ENCODE results near the gene MRM3.
"Not testable (repeated sequence)": the region's sequence is repeated elsewhere in the genome, so short reads cannot be mapped to it uniquely, and the experiment has no call there.

The MRM3 gene

DNA sequence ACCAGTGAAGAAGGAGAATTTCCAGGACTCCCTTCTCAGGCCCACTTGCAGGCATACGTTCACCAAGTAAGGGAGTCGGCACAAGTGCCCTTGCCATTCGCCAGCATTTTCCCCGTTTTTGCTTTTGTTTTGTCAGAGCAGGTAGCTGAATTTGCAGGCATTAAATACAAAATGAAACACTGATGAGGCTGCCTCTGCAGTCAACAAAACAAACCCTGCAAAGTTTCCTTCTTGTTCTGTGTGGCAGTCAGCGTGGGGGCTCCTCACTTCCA lies 7.9 kb upstream of the MRM3 start:
- H3K36me3 ChIP-seq (ENCODE audit: insufficient read depth, low read length): peaks cover 44% of the 10 kb centered on the region

DNA sequence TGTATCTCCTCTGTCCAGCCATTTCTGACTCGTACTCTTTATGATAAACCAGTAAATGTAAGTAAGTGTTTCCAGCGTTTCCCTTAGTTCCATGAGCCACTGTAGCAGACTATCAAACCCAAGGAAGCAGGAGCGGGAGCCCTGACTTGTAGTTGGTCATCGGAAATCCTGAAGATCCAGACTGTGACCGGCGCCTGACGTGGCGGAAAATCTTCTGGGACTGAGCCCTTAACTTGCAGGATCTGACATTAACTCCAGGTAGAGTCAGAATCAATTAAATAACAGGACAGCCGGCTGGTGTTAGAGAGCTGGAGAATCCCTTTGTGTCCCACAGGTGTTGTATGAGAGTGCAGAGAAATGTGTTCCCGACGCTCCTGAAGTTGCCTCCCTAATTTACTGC lies 4.1 kb upstream of the MRM3 start:
- no peak overlapping the region for H3K9ac ChIP-seq (ENCODE audit: low read depth, low read length)
- no peaks in the 10 kb centered on the region for H3K4me1 ChIP-seq (ENCODE audit: insufficient read depth, low read length)
- H3K36me3 ChIP-seq (ENCODE audit: insufficient read depth, low read length): peaks cover 39% of the 10 kb centered on the region
- H3K9me3 ChIP-seq (ENCODE audit: control insufficient read depth, insufficient read depth, low read length): no peaks in the 10 kb centered on the region

More for the DNA sequence above, 7.9 kb upstream of the MRM3 start:
- H3K9me3 ChIP-seq (ENCODE audit: control insufficient read depth, insufficient read depth, low read length): no peaks in the 10 kb centered on the region
- no peak overlapping the region for H3K9ac ChIP-seq (ENCODE audit: low read depth, low read length)
- no peaks in the 10 kb centered on the region for H3K4me1 ChIP-seq (ENCODE audit: insufficient read depth, low read length)

DNA sequence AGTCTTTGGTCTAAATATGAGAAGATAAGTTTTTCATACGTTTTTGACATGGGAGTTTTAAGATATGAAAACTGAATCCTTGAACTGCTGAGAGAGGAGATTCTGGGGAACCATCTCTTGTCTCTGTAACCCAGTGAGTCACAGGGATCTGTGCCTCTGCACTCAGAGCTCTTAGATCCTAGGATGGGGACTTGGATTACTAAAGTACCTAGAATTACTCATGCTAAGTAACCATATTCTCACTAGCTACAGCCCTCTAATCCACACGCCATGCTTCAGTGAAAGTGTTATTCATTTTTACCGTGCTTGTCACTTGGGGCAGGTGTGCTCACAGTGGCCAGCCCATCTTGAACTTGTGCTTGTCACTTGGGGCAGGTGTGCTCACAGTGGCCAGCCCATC lies 2.0 kb downstream of the MRM3 start:
- Histone ChIP-seq H3K9me3 (ENCODE audit: control insufficient read depth, insufficient read depth, low read length) (no peaks in the 10 kb centered on the region), H3K4me1 (ENCODE audit: insufficient read depth, low read length) (peaks cover under 1% of the 10 kb centered on the region; the same call in 1 of the 2 replicates), H3K9ac (ENCODE audit: low read depth, low read length) (no peak overlapping the region), H3K36me3 (ENCODE audit: insufficient read depth, low read length) (peaks cover 19% of the 10 kb centered on the region; the same call in 1 of the 2 replicates)

DNA sequence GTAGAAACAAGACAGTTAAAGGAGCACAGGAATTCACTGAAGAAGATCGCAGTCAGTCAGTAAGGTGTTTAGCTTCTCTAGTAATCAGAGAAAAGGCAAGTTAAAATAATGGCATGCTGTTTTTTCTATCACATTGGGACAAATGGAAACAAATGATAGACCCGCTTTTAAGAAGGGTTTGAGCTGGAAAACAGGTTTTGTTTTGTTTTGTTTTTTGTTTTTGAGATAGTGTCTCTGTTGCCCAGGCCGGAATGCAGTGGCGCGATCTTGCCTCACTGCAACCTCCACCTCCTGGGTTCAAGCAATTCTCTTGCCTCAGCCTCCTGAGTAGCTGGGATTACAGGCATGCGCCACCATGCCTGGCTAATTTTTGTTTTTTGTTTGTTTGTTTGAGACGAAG lies 3.7 kb downstream of the MRM3 start:
- not testable (repeated sequence) for H3K9ac ChIP-seq (ENCODE audit: low read depth, low read length); H3K9me3 ChIP-seq (ENCODE audit: control insufficient read depth, insufficient read depth, low read length); H3K4me1 ChIP-seq (ENCODE audit: insufficient read depth, low read length)
- peaks cover 23% of the 10 kb centered on the region; the same call in 1 of the 2 replicates for H3K36me3 ChIP-seq (ENCODE audit: insufficient read depth, low read length)

DNA sequence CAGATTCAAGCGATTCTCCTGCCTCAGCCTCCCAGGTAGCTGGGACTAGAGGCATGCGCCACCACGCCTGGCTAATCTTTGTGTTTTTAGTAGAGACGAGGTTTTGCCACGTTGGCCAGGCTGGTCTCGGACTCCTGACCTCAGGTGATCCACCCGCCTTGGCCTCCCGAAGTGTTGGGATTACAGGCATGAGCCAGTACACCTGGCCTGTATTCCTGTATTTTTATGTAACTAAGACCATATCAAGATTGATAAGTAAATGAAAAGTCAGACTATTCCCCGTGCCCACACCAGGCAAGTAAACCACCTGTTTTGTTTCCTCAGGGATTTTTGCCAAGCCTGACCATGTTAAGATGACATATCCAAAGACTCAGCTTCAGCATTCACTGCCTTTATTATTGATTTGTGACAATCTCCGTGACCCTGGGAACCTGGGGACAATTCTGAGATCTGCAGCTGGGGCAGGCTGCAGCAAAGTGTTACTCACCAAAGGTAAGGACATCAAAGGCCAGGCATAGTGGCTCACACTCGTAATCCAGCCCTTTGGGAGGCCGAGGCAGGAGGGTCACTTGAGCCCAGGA lies 5.6 kb downstream of the MRM3 start:
- Histone ChIP-seq H3K4me1 (ENCODE audit: insufficient read depth, low read length) (peaks cover 5% of the 10 kb centered on the region; the same call in 1 of the 2 replicates), H3K9ac (ENCODE audit: low read depth, low read length) (no peak overlapping the region), H3K9me3 (ENCODE audit: control insufficient read depth, insufficient read depth, low read length) (no peaks in the 10 kb centered on the region), H3K36me3 (ENCODE audit: insufficient read depth, low read length) (peaks cover 23% of the 10 kb centered on the region; the same call in 1 of the 2 replicates)

DNA sequence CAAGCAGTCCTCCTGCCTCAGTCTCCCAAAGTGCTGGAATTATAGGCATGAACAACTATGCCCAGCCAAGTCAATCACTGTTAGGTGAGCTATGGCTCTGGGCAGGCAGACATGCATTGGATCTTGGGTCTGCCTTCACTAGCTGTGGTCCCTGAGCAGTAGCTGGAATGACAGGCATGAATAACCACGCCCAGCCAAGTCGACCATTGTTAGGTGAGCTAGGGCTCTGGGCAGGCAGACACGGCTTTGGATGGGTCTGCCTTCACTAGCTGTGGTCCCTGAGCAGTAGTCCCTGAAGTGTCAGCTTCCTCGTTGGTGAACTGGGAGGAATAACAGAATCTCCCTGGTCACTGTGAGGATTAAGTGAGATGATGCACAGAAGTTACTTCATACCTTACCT lies 6.4 kb downstream of the MRM3 start:
- Histone ChIP-seq H3K36me3 (ENCODE audit: insufficient read depth, low read length) (peaks cover 23% of the 10 kb centered on the region; the same call in 1 of the 2 replicates), H3K4me1 (ENCODE audit: insufficient read depth, low read length) (peaks cover 5% of the 10 kb centered on the region; the same call in 1 of the 2 replicates), H3K9ac (ENCODE audit: low read depth, low read length) (no peak overlapping the region), H3K9me3 (ENCODE audit: control insufficient read depth, insufficient read depth, low read length) (no peaks in the 10 kb centered on the region)

DNA sequence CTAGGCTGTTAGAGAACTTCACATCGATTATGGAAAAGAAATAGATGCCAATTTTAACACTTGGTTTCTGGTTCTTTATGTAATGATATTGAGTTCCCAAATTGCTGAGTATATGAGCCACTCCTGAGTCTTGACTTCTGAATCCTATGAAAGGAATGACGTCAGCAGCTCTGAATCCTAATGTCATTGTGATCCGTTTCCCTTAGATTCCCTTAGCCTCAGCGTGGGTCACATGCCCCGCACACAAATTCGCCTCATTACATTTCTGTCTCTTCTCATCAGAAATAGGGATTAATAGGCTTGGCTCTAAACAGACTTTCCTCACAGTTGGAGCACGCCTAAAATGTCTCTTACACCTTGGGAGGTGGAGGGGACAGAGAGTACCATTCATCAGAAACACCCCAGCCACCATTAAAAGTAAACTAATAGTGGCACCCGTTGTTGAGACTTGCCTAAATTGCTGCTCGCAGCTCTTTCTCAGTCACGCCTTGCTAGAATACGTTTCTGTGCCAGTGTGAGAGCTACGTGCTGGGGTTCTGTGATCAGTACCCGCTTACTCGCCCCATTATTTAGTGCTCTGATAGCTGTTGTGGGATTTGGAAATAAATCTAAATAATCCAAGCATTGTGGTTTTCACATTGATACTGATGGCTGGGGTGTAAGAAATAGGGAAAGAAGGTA lies 7.1 kb downstream of the MRM3 start:
- Histone ChIP-seq H3K4me1 (ENCODE audit: insufficient read depth, low read length) (peaks cover 5% of the 10 kb centered on the region; the same call in 1 of the 2 replicates), H3K36me3 (ENCODE audit: insufficient read depth, low read length) (peaks cover 19% of the 10 kb centered on the region; the same call in 1 of the 2 replicates), H3K9me3 (ENCODE audit: control insufficient read depth, insufficient read depth, low read length) (no peaks in the 10 kb centered on the region), H3K9ac (ENCODE audit: low read depth, low read length) (no peak overlapping the region)

DNA sequence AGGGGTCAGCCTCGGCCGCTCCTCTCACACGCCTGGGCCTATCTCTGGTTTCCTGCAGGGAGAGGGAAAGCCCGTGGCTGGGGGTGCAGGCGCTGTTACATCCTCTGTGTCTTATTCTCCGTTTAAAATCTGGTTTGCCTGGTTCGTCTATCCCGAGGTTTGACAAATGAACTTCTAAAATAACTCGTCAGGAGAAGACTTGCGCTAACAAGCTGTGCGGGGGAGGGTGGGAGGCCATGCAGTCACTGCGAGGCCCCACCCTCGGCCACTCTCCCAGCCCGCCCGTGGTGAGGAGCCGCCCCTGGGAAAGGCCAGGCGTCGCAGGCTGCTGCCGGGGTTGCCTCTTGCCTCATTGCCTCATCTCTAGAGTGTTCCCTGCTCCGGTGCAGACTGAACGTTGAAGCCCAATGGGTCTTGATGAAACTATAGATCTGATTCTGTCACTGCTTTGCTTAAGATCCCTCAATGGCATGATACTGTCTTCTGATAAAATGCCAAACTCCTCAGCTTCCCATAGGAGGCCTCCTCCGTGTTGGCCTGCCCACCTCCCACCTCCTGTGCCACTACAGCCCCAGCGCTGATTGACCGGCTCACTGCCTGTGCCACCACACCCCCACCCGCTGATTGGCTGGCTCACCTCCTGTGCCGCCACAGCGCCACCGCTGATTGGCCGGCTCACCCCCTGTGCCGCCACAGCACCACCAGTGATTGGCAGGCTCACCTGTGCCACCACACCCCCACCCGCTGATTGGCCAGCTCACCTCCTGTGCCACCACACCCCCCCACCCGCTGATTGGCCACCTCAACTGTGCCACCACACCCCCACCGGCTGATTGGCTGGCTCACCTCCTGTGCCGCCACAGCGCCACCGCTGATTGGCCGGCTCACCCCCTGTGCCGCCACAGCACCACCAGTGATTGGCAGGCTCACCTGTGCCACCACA lies 8.0 kb downstream of the MRM3 start:
- H3K9me3 ChIP-seq (ENCODE audit: control insufficient read depth, insufficient read depth, low read length): not testable (repeated sequence)
- Histone ChIP-seq H3K4me1 (ENCODE audit: insufficient read depth, low read length) (peaks cover 11% of the 10 kb centered on the region; the same call in 1 of the 2 replicates), H3K9ac (ENCODE audit: low read depth, low read length) (peak overlapping the region; percentile 24; the same call in 1 of the 2 replicates), H3K36me3 (ENCODE audit: insufficient read depth, low read length) (peaks cover 19% of the 10 kb centered on the region; the same call in 1 of the 2 replicates)

DNA sequence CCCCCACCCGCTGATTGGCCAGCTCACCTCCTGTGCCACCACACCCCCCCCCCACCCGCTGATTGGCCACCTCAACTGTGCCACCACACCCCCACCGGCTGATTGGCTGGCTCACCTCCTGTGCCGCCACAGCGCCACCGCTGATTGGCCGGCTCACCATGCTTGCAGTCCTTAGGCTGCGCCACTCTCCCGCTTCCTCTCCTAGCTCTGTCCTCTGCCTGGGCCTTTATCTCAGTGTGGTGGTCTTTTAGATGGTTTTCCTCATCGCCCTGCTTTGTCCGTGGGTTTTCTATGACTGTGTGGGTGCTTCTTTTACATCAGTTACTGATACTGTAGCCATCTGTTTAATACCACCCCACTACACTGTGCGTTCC lies 8.7 kb downstream of the MRM3 start:
- Histone ChIP-seq H3K4me1 (ENCODE audit: insufficient read depth, low read length) (peaks cover 15% of the 10 kb centered on the region; the same call in 1 of the 2 replicates), H3K36me3 (ENCODE audit: insufficient read depth, low read length) (peaks cover 15% of the 10 kb centered on the region; the same call in 1 of the 2 replicates), H3K9ac (ENCODE audit: low read depth, low read length) (peak overlapping the region; percentile 36; the same call in 1 of the 2 replicates)
- not testable (repeated sequence) for H3K9me3 ChIP-seq (ENCODE audit: control insufficient read depth, insufficient read depth, low read length)

DNA sequence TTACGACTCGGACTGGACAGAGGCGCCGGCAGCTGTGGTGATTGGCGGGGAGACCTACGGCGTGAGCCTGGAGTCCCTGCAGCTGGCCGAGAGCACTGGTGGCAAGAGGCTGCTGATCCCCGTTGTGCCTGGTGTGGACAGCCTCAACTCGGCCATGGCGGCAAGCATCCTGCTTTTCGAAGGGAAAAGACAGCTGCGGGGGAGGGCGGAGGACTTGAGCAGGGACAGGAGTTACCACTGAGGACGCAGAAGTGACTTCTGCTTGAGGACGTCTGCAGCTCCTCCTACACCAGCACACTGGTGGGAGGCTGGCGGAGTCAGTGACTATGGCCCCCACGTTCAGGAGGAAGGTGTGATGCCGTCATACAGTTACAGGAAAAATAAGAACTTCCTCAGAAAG lies 9.7 kb downstream of the MRM3 start:
- Histone ChIP-seq H3K9me3 (ENCODE audit: control insufficient read depth, insufficient read depth, low read length) (no peaks in the 10 kb centered on the region), H3K4me1 (ENCODE audit: insufficient read depth, low read length) (peaks cover 15% of the 10 kb centered on the region; the same call in 1 of the 2 replicates), H3K36me3 (ENCODE audit: insufficient read depth, low read length) (peaks cover 15% of the 10 kb centered on the region; the same call in 1 of the 2 replicates), H3K9ac (ENCODE audit: low read depth, low read length) (no peak overlapping the region)

DNA sequence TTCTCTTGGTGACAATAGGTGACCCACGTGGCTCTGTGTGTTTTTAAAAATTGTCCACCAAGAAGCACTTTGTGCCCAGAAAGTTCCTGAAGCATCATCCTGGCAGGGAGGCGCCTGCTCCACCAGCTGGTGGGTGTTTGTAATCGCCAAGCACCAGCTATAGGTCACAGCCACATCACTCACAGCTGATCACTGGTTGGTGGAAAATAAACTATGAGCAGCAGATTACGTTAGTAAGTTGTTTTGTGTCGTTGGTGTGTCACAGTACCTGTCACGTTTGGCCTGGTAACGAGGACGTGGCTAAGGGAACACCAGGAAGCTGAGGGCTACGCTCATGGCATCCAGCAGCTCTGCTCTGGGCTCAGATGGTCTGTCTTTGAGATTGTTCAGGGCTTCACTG lies 10.1 kb downstream of the MRM3 start:
- Histone ChIP-seq H3K9ac (ENCODE audit: low read depth, low read length) (no peak overlapping the region), H3K4me1 (ENCODE audit: insufficient read depth, low read length) (peaks cover 15% of the 10 kb centered on the region; the same call in 1 of the 2 replicates), H3K36me3 (ENCODE audit: insufficient read depth, low read length) (peaks cover 15% of the 10 kb centered on the region; the same call in 1 of the 2 replicates), H3K9me3 (ENCODE audit: control insufficient read depth, insufficient read depth, low read length) (no peaks in the 10 kb centered on the region)

DNA sequence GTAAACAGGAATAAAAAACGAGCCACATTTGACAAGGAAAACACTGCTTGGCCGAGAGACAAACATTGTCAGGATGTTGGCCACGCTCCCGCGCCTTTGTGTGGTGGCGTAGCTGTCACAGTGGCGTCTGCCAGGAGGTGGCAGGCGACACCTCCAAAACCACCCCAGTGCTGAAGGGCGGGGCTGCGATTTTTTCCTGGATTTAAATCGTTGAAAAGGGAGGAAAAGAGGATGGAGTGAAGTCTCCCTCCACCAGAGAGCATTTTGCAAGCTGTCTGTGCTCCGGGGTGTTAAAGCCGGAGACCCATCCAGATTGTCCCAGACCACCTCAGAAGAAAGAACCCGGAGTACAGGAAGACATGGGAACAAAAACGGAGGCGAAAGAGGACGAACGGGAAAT lies 12.7 kb downstream of the MRM3 start:
- no peaks in the 10 kb centered on the region for H3K9me3 ChIP-seq (ENCODE audit: control insufficient read depth, insufficient read depth, low read length)
- H3K4me1 ChIP-seq (ENCODE audit: insufficient read depth, low read length): peaks cover 10% of the 10 kb centered on the region; the same call in 1 of the 2 replicates
- H3K36me3 ChIP-seq (ENCODE audit: insufficient read depth, low read length): no peaks in the 10 kb centered on the region
- H3K9ac ChIP-seq (ENCODE audit: low read depth, low read length): no peak overlapping the region; the same call in 1 of the 2 replicates

DNA sequence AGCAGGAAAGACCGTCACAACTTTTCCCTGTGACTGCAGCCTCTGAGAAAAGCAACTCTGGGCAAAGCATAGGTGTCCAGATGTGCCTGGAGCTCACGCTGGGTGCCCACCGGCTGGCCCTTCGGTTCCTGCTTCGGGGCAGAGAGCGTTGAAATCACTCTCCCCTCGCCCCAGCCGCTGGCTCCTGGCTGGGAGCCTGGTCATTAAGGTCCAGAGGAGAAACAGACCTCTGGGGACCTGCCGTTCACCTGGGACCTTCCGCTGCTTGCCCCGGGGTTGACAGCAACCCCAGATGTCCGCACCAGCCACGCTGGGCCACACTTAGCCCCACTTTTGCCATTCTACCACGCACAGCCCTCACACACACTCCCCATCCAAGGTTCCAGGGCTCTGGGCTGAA lies 13.1 kb downstream of the MRM3 start:
- no peaks in the 10 kb centered on the region; the same call in 1 of the 2 replicates for H3K36me3 ChIP-seq (ENCODE audit: insufficient read depth, low read length)
- no peaks in the 10 kb centered on the region for H3K9me3 ChIP-seq (ENCODE audit: control insufficient read depth, insufficient read depth, low read length)
- H3K9ac ChIP-seq (ENCODE audit: low read depth, low read length): no peak overlapping the region; the same call in 1 of the 2 replicates
- peaks cover 10% of the 10 kb centered on the region; the same call in 1 of the 2 replicates for H3K4me1 ChIP-seq (ENCODE audit: insufficient read depth, low read length)

DNA sequence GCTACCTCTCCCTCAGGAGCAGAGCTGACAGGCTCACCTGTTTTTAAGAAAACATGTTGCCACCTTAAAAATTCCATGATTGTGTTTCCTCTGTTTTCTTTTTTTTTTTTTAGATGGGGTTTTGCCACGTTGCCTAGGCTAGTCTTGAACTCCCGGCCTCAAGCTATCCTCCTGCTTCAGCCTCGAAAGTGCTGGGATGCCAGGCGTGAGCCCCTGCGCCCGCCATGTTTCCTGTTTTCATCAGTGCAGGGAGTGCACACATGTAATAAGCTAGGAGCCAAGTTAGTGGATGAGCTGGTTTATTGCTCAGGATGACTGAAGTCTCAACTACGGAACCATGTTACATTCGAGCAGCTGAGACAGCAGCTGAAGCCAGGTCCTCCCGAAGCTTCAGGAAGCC lies 13.6 kb downstream of the MRM3 start:
- Histone ChIP-seq H3K9ac (ENCODE audit: low read depth, low read length) (no peak overlapping the region), H3K36me3 (ENCODE audit: insufficient read depth, low read length) (no peaks in the 10 kb centered on the region; the same call in 1 of the 2 replicates), H3K4me1 (ENCODE audit: insufficient read depth, low read length) (peaks cover 10% of the 10 kb centered on the region; the same call in 1 of the 2 replicates), H3K9me3 (ENCODE audit: control insufficient read depth, insufficient read depth, low read length) (no peaks in the 10 kb centered on the region)
